ENCODE measurements around the gene ZXDC.

GRCh38 chr3:126417981-126418530 lies 57.6 kb downstream of the ZXDC start:
- TF ChIP-seq, protein P1, sequence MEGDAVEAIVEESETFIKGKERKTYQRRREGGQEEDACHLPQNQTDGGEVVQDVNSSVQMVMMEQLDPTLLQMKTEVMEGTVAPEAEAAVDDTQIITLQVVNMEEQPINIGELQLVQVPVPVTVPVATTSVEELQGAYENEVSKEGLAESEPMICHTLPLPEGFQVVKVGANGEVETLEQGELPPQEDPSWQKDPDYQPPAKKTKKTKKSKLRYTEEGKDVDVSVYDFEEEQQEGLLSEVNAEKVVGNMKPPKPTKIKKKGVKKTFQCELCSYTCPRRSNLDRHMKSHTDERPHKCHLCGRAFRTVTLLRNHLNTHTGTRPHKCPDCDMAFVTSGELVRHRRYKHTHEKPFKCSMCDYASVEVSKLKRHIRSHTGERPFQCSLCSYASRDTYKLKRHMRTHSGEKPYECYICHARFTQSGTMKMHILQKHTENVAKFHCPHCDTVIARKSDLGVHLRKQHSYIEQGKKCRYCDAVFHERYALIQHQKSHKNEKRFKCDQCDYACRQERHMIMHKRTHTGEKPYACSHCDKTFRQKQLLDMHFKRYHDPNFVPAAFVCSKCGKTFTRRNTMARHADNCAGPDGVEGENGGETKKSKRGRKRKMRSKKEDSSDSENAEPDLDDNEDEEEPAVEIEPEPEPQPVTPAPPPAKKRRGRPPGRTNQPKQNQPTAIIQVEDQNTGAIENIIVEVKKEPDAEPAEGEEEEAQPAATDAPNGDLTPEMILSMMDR (IDR thresholded peaks at IDR 0.05): no peak
- TF ChIP-seq POLR2A (IDR thresholded peaks at IDR 0.05): no peak

Measured in lower leg skin (tissue), 3 donors.